Tibial nerve (tissue), 4 donors: Measurements from ENCODE around the gene FOXM1. TPM values are rescaled to one million over a fixed set of nuclear protein-coding genes. Genes with fewer than 3 reads are reported as not detected.

Experiments used
- DNase-seq, 2 donors: peaks; one replicate each; pipeline ENCODE4 v3.0.0-alpha.2; 2019; ENCODE audit warnings: low spot score in 2 of 2
- H3K27ac ChIP-seq, 4 donors: fragments of 200-600 bp; sonication (generic) in 3 of 4; one replicate each; pipeline ENCODE4 v1.5.1; 2017 to 2019; ENCODE audit warnings: mild to moderate bottlenecking in 1 of 4
- H3K27me3 ChIP-seq, 2 donors: fragments of 200-600 bp; sonication (generic) in 1 of 2; one replicate each; pipeline versions ENCODE4 v1.5.1 to v1.6.0; 2017 to 2019
- H3K36me3 ChIP-seq, 3 donors: fragments of 200-600 bp; sonication (generic); one replicate each; pipeline ENCODE4 v1.5.1; 2018 to 2019
- H3K4me1 ChIP-seq, 4 donors: fragments of 200-600 bp; sonication (generic) in 3 of 4; one replicate each; pipeline ENCODE4 v1.5.1; 2017 to 2019
- H3K4me3 ChIP-seq, 4 donors: fragments of 200-600 bp; sonication (generic) in 3 of 4; one replicate each; pipeline ENCODE4 v1.5.1; 2017 to 2019; ENCODE audit warnings: mild to moderate bottlenecking in 1 of 4, moderate library complexity in 1 of 4
- H3K9me3 ChIP-seq, 4 donors: fragments of 200-600 bp; sonication (generic) in 3 of 4; one replicate each; pipeline ENCODE4 v1.5.1; 2017 to 2019
- CTCF ChIP-seq, 5 experiments: fragments of 200-600 bp in 3 of 5; fragments of 450-650 bp in 2 of 5; sonication (generic) in 3 of 5; IDR thresholded peaks; one replicate each; pipeline ENCODE4 v1.5.1; 2016 to 2019; ENCODE audit warnings: antibody characterized with exemption in 5 of 5, mild to moderate bottlenecking in 3 of 5, moderate library complexity in 2 of 5
- EP300 ChIP-seq, 2 donors: sonication (generic); formaldehyde crosslinking; IDR thresholded peaks; one replicate each; pipeline ENCODE4 v1.6.1; 2017; ENCODE audit warnings: antibody characterized with exemption in 2 of 2, mild to moderate bottlenecking in 1 of 2
- POLR2A ChIP-seq, 2 donors: fragments of 450-650 bp; IDR thresholded peaks; one replicate each; pipeline ENCODE4 v1.6.1; 2017; ENCODE audit warnings: antibody characterized with exemption in 2 of 2, mild to moderate bottlenecking in 2 of 2, moderate library complexity in 2 of 2
- WGBS, 2 donors: methylation state at CpG; one replicate each; pipeline ENCODE4 v1.1.5; 2018; 5-methylcytosine and 5-hydroxymethylcytosine counted together
- total RNA-seq, 4 donors: library from RNA; depleted of rRNA; stranded (reverse); fragments of >200 nt; gene quantifications; one replicate each; pipeline ENCODE4 v1.1.0, GENCODE V29; 2016

The FOXM1 gene
- total RNA-seq, 4 donors from 2014 or later = 0.21 to 1.2 (median 0.84) TPM

- no peak for DNase-seq
- peaks cover 0 to 33% (median 14%) of the 10 kb centered on the region in 4 donors for H3K4me1 ChIP-seq
- H3K27me3 ChIP-seq = no peaks in the 10 kb centered on the region
- 71 to 82% methylated on average over 5 of the region's 5 CpGs for WGBS, 2 donors
- no peak for TF ChIP-seq POLR2A (IDR thresholded peaks at IDR 0.05)
- no peak for TF ChIP-seq CTCF (IDR thresholded peaks at IDR 0.05)
- TF ChIP-seq EP300 (IDR thresholded peaks at IDR 0.05) = no peak
- peak overlapping the region in 3 of 4 donors; percentile 74 to 92 (median 87) for H3K27ac ChIP-seq
- H3K4me3 ChIP-seq = peak overlapping the region in 3 of 4 donors; percentile 49 to 95 (median 69)
- no peaks in the 10 kb centered on the region for H3K9me3 ChIP-seq
- peaks cover 0 to 16% (median 0%) of the 10 kb centered on the region in 3 donors for H3K36me3 ChIP-seq
These were observed 65.2 kb downstream of the FOXM1 start for GRCh38 chr12:2811801-2812200.

Other genes with a start within 250 kb of the FOXM1 start
- gene FKBP4, start 82.2 kb downstream of the FOXM1 start, total RNA-seq = 10 to 100 TPM; 29.1 to 51.0 (median 38.8) TPM
- 10 to 100 TPM; 34.5 to 45.0 (median 36.9) TPM for gene ITFG2, start 64.5 kb downstream of the FOXM1 start, total RNA-seq
- gene NRIP2, start 42.1 kb downstream of the FOXM1 start, total RNA-seq = 10 to 100 TPM in 3 of 4 donors, 1 to 10 TPM in 1; 6.6 to 33.1 (median 28.8) TPM
- gene TEX52, start 20.1 kb downstream of the FOXM1 start, total RNA-seq = not detected
- 10 to 100 TPM in 1 of 4 donors, 1 to 10 TPM in 3; 5.4 to 13.8 (median 7.4) TPM for gene RHNO1, start within 50 bp of the FOXM1 start, total RNA-seq
- gene TULP3, start 13.7 kb upstream of the FOXM1 start, total RNA-seq = 10 to 100 TPM; 34.3 to 41.6 (median 37.6) TPM
- gene TEAD4, start 82.2 kb upstream of the FOXM1 start, total RNA-seq = 10 to 100 TPM; 17.2 to 34.2 (median 23.5) TPM
- gene TSPAN9, start 200.2 kb upstream of the FOXM1 start, total RNA-seq = 10 to 100 TPM; 15.7 to 32.6 (median 26.2) TPM